GM12874 (cell line): Measurements from ENCODE around the gene DENND1A.

ENCODE experiments used
- TF ChIP-seq, protein P1 (sequence below): IDR thresholded peaks from 2 replicates; pipeline ENCODE4 v1.5.1; 2011; ENCODE audit warnings: low read depth, mild to moderate bottlenecking, control low read depth, low read length, moderate library complexity; ENCODE audit not compliant: insufficient read depth

DENND1A gene

DNA sequence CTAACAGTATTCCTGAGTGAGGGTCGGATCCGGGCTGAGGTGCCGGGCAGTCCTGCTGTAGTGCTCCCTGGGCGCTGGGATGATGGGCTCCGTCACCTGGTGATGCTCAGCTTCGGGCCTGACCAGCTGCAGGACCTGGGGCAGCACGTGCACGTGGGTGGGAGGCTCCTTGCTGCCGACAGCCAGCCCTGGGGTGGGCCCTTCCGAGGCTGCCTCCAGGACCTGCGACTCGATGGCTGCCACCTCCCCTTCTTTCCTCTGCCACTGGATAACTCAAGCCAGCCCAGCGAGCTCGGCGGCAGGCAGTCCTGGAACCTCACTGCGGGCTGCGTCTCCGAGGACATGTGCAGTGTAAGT lies 558.7 kb downstream of the DENND1A start:
- TF ChIP-seq, protein P1, sequence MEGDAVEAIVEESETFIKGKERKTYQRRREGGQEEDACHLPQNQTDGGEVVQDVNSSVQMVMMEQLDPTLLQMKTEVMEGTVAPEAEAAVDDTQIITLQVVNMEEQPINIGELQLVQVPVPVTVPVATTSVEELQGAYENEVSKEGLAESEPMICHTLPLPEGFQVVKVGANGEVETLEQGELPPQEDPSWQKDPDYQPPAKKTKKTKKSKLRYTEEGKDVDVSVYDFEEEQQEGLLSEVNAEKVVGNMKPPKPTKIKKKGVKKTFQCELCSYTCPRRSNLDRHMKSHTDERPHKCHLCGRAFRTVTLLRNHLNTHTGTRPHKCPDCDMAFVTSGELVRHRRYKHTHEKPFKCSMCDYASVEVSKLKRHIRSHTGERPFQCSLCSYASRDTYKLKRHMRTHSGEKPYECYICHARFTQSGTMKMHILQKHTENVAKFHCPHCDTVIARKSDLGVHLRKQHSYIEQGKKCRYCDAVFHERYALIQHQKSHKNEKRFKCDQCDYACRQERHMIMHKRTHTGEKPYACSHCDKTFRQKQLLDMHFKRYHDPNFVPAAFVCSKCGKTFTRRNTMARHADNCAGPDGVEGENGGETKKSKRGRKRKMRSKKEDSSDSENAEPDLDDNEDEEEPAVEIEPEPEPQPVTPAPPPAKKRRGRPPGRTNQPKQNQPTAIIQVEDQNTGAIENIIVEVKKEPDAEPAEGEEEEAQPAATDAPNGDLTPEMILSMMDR = no peak

DNA sequence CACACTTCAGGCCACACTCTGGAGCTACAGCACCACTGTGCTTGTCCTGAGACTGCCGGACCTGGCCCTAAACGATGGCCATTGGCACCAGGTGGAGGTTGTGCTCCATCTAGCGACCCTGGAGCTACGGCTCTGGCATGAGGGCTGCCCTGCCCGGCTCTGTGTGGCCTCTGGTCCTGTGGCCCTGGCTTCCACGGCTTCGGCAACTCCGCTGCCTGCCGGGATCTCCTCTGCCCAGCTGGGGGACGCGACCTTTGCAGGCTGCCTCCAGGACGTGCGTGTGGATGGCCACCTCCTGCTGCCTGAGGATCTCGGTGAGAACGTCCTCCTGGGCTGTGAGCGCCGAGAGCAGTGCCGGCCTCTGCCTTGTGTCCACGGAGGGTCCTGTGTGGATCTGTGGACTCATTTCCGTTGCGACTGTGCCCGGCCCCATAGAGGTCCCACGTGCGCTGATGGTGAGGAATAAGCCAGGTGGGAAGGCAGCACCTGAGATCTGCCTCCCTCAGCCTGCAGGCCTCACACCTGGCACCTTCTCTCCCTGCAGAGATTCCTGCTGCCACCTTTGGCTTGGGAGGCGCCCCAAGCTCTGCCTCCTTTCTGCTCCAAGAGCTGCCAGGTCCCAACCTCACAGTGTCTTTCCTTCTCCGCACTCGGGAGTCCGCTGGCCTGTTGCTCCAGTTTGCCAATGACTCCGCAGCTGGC lies 559.2 kb downstream of the DENND1A start:
- TF ChIP-seq, protein P1 = no peak

DNA sequence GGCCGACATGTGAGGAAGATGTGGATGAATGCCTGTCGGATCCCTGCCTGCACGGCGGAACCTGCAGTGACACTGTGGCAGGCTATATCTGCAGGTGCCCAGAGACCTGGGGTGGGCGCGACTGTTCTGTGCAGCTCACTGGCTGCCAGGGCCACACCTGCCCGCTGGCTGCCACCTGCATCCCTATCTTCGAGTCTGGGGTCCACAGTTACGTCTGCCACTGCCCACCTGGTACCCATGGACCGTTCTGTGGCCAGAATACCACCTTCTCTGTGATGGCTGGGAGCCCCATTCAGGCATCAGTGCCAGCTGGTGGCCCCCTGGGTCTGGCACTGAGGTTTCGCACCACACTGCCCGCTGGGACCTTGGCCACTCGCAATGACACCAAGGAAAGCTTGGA lies 559.8 kb downstream of the DENND1A start:
- TF ChIP-seq, protein P1 = no peak

DNA sequence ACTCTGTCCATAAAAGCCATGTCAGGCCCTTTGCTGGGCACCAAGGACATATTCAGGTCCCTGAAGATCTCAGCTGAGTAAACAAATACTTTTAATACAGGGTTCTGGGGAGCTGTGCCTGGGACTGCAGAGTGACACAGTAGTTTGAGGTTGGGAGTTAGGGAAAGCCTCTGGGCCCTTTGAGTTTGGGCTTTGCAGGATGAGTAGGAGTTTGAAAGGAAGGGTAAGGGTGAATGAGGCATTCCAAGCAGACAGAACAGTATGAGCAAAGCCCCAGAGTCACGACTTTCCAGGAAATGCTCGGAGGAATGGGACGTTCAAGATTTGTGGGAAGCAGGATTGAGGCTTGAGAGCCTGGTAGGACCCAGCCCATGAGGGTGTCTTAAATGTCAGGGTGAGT lies 560.6 kb downstream of the DENND1A start:
- TF ChIP-seq, protein P1 = no peak

DNA sequence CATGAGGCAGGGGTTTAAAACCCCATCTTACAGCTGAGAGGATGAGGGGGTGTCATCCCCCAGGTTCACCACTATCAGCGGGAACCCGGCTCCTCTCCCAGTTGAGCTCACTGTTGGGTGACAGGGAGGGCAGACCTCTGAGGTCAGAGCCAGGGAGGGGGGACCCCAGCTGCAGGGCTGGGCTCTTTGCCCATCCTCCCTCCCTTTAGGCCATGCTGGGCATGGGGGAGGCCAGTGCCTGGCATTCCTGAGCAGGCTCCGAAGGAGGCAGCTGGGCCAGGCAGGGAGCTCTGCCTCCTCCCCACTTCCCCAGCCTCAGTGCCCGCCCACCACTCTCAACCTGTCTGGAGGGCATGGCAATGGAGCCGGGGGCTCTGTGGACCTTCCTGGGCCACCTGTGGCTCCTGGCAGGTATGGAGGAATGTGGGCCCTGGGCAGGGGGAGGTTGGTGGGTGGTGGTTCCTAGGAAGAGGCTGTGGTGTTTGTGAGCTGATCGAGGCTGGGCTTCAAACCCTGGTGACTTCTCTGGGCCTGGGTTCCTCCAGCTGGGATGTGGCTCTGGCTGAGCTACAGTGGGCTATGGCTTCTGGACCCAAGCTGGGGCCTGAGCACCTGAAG lies 561.3 kb downstream of the DENND1A start:
- TF ChIP-seq, protein P1 = no peak

DNA sequence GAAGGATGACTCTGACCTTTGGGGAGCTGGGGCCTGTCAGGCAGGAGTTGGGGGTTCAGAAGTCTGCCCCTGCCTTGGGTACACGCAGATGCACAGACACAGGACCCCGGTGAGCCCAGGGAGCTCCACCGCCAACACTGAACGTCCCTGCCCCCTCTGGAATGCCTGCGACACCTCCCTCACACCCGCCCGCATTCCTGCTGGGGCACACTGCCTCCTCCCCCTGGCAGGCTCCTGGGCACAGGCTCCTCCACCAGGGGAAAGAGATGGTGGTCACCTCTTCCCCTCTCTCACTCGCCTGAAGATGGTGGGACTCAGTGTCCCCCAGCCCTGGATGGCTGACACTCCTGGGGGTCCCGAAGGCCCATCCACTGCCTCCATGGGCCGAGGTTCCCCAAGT lies 561.9 kb downstream of the DENND1A start:
- TF ChIP-seq, protein P1 = no peak

DNA sequence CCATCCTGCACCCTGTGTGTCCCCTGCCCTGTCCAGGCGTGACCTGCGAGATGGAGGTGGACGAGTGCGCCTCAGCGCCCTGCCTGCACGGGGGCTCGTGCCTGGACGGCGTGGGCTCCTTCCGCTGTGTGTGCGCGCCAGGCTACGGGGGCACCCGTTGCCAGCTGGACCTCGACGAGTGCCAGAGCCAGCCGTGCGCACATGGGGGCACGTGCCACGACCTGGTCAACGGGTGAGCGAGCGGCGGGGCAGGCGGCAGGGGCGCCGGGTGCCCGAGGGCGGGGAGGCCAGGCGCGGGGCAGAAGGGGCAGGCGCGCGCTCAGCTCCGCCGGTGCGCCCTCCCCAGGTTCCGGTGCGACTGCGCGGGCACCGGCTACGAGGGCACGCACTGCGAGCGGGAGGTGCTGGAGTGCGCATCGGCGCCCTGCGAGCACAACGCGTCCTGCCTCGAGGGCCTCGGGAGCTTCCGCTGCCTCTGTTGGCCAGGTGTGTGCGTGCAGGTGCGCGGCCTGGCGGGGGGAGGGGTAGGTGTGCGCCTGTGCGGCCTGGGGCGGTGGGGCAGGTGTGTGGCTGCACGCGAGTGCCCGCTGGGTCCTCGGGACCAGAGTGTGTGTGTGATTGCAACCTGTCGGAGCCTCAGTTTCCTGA lies 563.9 kb downstream of the DENND1A start:
- TF ChIP-seq, protein P1 = no peak
